Testis (tissue), 2 donors: Measurements from ENCODE around the gene FAAP24.
"Not testable (repeated sequence)": the region's sequence is repeated elsewhere in the genome, so short reads cannot be mapped to it uniquely, and the experiment has no call there.

ENCODE experiments used
- POLR2A ChIP-seq: fragments of 450-650 bp; IDR thresholded peaks from one replicate; pipeline ENCODE4 v1.6.1; 2017; ENCODE audit warnings: antibody characterized with exemption, mild to moderate bottlenecking, moderate library complexity
- TF ChIP-seq, protein P1 (sequence below), 3 experiments: fragments of 450-650 bp in 2 of 3; fragments of 200-600 bp in 1 of 3; sonication (generic) in 1 of 3; IDR thresholded peaks; one replicate each; pipeline ENCODE4 v1.5.1; 2016 to 2019; ENCODE audit warnings: antibody characterized with exemption in 3 of 3, mild to moderate bottlenecking in 2 of 3, moderate library complexity in 1 of 3

DNA sequence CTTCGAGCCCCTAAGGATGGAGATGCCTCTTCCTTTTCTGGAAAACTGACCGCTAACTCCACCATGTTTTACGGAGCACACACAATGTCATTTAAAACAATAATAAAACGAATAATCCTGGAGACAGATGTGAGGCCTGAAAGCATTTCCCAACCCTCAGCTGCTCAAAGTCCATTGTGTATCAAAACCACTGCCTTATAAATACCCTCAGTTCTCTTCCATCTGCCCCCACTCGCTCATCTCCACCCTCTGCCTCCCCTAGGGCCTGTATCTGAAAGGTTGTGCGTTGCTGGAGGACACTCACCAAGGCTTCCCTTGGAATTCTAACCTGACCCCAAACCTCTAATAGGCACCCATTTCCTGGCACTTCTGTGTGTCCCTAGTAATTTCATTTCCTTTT lies 10.4 kb downstream of the FAAP24 start:
- TF ChIP-seq POLR2A: not testable (repeated sequence)
- TF ChIP-seq, protein P1, sequence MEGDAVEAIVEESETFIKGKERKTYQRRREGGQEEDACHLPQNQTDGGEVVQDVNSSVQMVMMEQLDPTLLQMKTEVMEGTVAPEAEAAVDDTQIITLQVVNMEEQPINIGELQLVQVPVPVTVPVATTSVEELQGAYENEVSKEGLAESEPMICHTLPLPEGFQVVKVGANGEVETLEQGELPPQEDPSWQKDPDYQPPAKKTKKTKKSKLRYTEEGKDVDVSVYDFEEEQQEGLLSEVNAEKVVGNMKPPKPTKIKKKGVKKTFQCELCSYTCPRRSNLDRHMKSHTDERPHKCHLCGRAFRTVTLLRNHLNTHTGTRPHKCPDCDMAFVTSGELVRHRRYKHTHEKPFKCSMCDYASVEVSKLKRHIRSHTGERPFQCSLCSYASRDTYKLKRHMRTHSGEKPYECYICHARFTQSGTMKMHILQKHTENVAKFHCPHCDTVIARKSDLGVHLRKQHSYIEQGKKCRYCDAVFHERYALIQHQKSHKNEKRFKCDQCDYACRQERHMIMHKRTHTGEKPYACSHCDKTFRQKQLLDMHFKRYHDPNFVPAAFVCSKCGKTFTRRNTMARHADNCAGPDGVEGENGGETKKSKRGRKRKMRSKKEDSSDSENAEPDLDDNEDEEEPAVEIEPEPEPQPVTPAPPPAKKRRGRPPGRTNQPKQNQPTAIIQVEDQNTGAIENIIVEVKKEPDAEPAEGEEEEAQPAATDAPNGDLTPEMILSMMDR (IDR thresholded peaks at IDR 0.05): not testable (repeated sequence)
